ENCODE measurements around the gene MED8. TPM values are rescaled to one million over a fixed set of nuclear protein-coding genes. Genes with fewer than 3 reads are reported as not detected.

Gene MED8
- total RNA-seq, 1 experiment from 2014 or later: 54.8 TPM

DNA sequence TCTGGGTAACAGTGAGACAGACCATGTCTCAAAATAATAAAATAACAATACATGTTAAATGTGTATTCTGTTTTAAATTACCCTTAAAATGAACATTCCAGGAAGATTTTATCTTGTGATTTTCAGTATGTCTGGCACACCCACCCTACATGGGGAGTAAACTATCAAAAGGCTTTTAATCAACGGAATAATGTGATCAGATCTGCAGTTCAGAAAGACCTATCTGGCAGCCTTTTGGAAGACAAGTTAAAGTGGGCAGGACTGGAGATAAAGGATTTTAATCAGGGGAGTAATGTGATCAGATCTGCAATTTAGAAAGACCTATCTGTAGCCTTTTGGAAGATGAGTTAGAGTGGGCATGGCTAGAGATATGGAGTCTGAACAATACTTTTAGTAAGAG, 10.1 kb downstream of the MED8 start:
- Histone ChIP-seq H3K4me1 (replicated peaks; ENCODE audit: insufficient read depth) (peaks cover 2% of the 10 kb centered on the region; the same call in 1 of the 2 replicates), H4K20me1 (ENCODE audit: insufficient read depth) (no peaks in the 10 kb centered on the region), H2AFZ (no peak overlapping the region), H3K27me3 (ENCODE audit: insufficient read depth, low read depth) (no peaks in the 10 kb centered on the region), H3K79me2 (ENCODE audit: low read depth) (0 out of 2 replicates have a peak, but pooled peaks cover 2% of the 10 kb centered on the region), H3K27ac (no peak overlapping the region), H3K9me2 (ENCODE audit: insufficient read depth) (no peaks in the 10 kb centered on the region), H3K4me3 (no peak overlapping the region), H3K9me3 (ENCODE audit: insufficient read depth, low read depth) (no peaks in the 10 kb centered on the region), H3F3A (ENCODE audit: insufficient read depth, low read depth) (peaks cover 19% of the 10 kb centered on the region; the same call in 1 of the 2 replicates), H3K4me2 (no peak overlapping the region), H3K36me3 (ENCODE audit: low read depth) (peaks cover 11% of the 10 kb centered on the region; the same call in 1 of the 2 replicates)
- no peak for DNase-seq
- CTCF ChIA-PET: no interaction called here
- intact Hi-C loops (cut with micrococcal nuclease; ENCODE audit: unreplicated experiment): no loop called here
- no peak for TF ChIP-seq EZH2 (IDR thresholded peaks at IDR 0.05; ENCODE audit: low read depth)
- TF ChIP-seq, protein P1, sequence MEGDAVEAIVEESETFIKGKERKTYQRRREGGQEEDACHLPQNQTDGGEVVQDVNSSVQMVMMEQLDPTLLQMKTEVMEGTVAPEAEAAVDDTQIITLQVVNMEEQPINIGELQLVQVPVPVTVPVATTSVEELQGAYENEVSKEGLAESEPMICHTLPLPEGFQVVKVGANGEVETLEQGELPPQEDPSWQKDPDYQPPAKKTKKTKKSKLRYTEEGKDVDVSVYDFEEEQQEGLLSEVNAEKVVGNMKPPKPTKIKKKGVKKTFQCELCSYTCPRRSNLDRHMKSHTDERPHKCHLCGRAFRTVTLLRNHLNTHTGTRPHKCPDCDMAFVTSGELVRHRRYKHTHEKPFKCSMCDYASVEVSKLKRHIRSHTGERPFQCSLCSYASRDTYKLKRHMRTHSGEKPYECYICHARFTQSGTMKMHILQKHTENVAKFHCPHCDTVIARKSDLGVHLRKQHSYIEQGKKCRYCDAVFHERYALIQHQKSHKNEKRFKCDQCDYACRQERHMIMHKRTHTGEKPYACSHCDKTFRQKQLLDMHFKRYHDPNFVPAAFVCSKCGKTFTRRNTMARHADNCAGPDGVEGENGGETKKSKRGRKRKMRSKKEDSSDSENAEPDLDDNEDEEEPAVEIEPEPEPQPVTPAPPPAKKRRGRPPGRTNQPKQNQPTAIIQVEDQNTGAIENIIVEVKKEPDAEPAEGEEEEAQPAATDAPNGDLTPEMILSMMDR (conservative IDR thresholded peaks at IDR 0.05): no peak
- BruUV-seq (replicated peaks): no TSS peak
- POLR2A ChIA-PET (ENCODE audit: unreplicated experiment): no interaction called here

DNA sequence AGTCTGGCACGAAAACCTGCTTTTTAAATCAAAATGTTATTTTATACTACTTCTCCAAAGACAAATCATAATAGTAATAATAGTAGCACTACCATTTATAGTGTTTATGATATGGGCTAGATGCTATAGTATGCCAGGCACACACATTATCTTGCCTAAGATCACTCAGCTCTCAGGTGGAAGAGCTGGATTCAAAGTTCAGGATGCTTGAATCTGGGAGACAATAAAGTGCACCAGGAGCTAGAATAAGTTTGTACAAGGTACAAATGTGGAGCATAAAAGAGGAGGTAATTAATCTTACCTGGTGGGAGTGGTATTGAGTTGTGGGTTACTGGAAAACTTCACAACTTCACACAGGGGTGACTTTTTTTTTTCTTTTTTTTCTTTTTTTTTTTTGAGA, 11.8 kb downstream of the MED8 start:
- no peak for DNase-seq
- Histone ChIP-seq H3K4me1 (replicated peaks; ENCODE audit: insufficient read depth) (peaks cover 18% of the 10 kb centered on the region), H3K4me2 (no peak overlapping the region), H4K20me1 (ENCODE audit: insufficient read depth) (no peaks in the 10 kb centered on the region), H3K9me2 (ENCODE audit: insufficient read depth) (no peaks in the 10 kb centered on the region), H3K79me2 (ENCODE audit: low read depth) (0 out of 2 replicates have a peak, but pooled peaks cover 6% of the 10 kb centered on the region), H3F3A (ENCODE audit: insufficient read depth, low read depth) (peaks cover 24% of the 10 kb centered on the region), H3K36me3 (ENCODE audit: low read depth) (peaks cover 4% of the 10 kb centered on the region; the same call in 1 of the 2 replicates), H3K4me3 (no peak overlapping the region), H3K9me3 (ENCODE audit: insufficient read depth, low read depth) (no peaks in the 10 kb centered on the region), H3K27ac (no peak overlapping the region), H3K27me3 (ENCODE audit: insufficient read depth, low read depth) (no peaks in the 10 kb centered on the region), H2AFZ (no peak overlapping the region)
- TF ChIP-seq, protein P1 (conservative IDR thresholded peaks at IDR 0.05): no peak
- TF ChIP-seq EZH2 (IDR thresholded peaks at IDR 0.05; ENCODE audit: low read depth): no peak
- intact Hi-C loops (cut with micrococcal nuclease; ENCODE audit: unreplicated experiment): no loop called here
- BruUV-seq (replicated peaks): no TSS peak
- ChIA-PET CTCF (interaction anchor here (0.6 kb wide), 2 partner anchors 143 to 465 kb away, joined by 3 read pairs; no protein-coding TSS in a partner anchor), POLR2A (ENCODE audit: unreplicated experiment) (interaction anchor here (0.7 kb wide), 1 partner anchor 12 kb away, joined by 14 read pairs; the partner anchor contains the start of genes MED8 and SZT2)

DNA sequence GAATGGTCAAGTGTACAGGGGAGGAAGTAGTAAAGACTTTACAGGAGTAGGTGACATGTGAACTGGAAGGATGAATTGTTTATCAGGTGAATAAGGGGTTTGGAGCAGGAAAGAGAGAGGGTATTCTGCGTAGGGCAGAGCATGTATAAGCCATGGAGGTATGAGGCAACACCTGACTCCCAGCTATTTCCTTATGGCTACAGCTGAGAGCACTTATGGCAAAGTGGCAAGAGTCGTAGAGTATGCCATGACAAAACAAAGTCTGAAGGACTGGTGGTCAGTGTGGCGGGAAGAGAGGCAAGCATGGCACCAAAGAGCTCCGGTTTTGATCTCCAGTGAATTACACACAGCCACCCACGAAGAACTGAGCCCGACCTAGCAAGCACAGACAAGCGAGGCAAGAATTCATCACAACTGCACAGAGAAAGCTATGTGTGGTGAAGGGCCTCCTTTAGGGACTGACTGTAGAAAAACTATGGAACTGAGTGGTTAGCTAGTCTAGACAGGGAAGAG, 12.8 kb downstream of the MED8 start:
- Histone ChIP-seq H3K79me2 (ENCODE audit: low read depth) (peaks cover 6% of the 10 kb centered on the region; the same call in 1 of the 2 replicates), H3K4me1 (replicated peaks; ENCODE audit: insufficient read depth) (peaks cover 29% of the 10 kb centered on the region), H3K27ac (no peak overlapping the region), H3K27me3 (ENCODE audit: insufficient read depth, low read depth) (no peaks in the 10 kb centered on the region), H3K4me3 (no peak overlapping the region), H3K9me3 (ENCODE audit: insufficient read depth, low read depth) (no peaks in the 10 kb centered on the region), H4K20me1 (ENCODE audit: insufficient read depth) (no peaks in the 10 kb centered on the region), H2AFZ (no peak overlapping the region), H3F3A (ENCODE audit: insufficient read depth, low read depth) (peaks cover 31% of the 10 kb centered on the region), H3K4me2 (no peak overlapping the region), H3K9me2 (ENCODE audit: insufficient read depth) (no peaks in the 10 kb centered on the region), H3K36me3 (ENCODE audit: low read depth) (no peaks in the 10 kb centered on the region)
- ChIA-PET CTCF (no interaction called here), POLR2A (ENCODE audit: unreplicated experiment) (no interaction called here)
- intact Hi-C loops (cut with micrococcal nuclease; ENCODE audit: unreplicated experiment): no loop called here
- TF ChIP-seq, protein P1 (conservative IDR thresholded peaks at IDR 0.05): no peak
- TF ChIP-seq EZH2 (IDR thresholded peaks at IDR 0.05; ENCODE audit: low read depth): no peak
- BruUV-seq (replicated peaks): no TSS peak
- DNase-seq: no peak
